ENCODE data around the gene GSAP.

DNA sequence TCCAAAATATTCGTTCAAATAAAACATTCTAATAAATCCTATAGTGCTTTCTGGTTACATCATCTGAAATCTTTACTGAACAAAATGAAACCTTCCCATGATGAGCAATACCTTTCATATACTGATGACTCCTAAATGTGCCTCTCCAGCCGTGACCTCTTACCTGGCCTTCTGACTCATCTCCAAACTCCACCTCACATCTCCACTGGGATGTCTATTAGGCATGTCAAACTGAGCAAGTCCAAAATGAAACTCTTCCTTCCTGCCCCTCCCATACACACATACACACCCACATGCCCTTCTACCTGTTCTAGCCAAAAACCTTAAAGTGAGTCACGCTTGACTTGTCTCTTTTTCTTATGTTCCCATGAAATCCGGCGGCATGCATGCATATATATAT, 22.9 kb downstream of the GSAP start:
- TF ChIP-seq NFIC (IDR thresholded peaks at IDR 0.05; ENCODE audit: borderline replicate concordance) (no peak), TAF1 (IDR thresholded peaks at IDR 0.05; ENCODE audit: borderline replicate concordance, low read depth, low read length) (no peak), POLR2AphosphoS5 (IDR thresholded peaks at IDR 0.05; ENCODE audit: low read depth, low read length) (no peak), FOXJ3 (CRISPR knock-in tag; IDR thresholded peaks at IDR 0.05) (no peak), EZH2phosphoT487 (IDR thresholded peaks at IDR 0.05; ENCODE audit: borderline replicate concordance, low read depth) (no peak), CHD2 (IDR thresholded peaks at IDR 0.05; ENCODE audit: low read length, partially characterized antibody) (no peak)
- TF ChIP-seq, protein P1, sequence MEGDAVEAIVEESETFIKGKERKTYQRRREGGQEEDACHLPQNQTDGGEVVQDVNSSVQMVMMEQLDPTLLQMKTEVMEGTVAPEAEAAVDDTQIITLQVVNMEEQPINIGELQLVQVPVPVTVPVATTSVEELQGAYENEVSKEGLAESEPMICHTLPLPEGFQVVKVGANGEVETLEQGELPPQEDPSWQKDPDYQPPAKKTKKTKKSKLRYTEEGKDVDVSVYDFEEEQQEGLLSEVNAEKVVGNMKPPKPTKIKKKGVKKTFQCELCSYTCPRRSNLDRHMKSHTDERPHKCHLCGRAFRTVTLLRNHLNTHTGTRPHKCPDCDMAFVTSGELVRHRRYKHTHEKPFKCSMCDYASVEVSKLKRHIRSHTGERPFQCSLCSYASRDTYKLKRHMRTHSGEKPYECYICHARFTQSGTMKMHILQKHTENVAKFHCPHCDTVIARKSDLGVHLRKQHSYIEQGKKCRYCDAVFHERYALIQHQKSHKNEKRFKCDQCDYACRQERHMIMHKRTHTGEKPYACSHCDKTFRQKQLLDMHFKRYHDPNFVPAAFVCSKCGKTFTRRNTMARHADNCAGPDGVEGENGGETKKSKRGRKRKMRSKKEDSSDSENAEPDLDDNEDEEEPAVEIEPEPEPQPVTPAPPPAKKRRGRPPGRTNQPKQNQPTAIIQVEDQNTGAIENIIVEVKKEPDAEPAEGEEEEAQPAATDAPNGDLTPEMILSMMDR (IDR thresholded peaks at IDR 0.05) = no peak
